ENCODE results near the gene PTGDR2.

PTGDR2 gene

GRCh38 chr11:60813324-60813723 lies 42.4 kb downstream of the PTGDR2 start:
- TF ChIP-seq POLR2A (IDR thresholded peaks at IDR 0.05; ENCODE audit: extremely low read depth, insufficient read length) (no peak), CTCF (IDR thresholded peaks at IDR 0.05; ENCODE audit: low read depth, low read length) (no peak), MAX (IDR thresholded peaks at IDR 0.05; ENCODE audit: low read depth, low read length) (no peak)
- no peak overlapping the region for H3K4me3 ChIP-seq (ENCODE audit: low read depth, low read length)
- DNase-seq (ENCODE audit: low read depth): peak; percentile 35

DNA sequence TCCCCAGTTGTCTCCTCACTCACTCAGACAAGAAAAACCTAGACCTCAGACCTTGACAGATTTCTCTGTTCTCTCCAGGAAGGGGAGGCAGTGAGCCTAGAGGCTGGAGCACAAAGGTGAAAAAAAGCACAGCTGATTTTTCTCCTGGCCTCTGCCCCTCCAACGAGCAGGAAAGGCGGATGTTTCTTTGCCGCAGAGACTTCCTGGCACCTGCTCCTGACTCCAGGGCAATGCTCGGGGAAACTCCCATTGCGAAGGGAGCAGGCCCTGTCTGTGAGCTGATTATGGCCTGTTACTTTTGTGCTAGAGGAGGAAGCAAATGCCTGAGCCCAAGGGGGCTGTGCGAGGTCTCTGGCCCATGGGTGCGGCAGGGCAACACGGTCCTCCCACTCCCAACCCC lies 45.2 kb downstream of the PTGDR2 start:
- no peak overlapping the region for H3K4me3 ChIP-seq (ENCODE audit: low read depth, low read length)
- no peak for TF ChIP-seq MYC (IDR thresholded peaks at IDR 0.05; ENCODE audit: low read depth, low read length)
- TF ChIP-seq MAX (IDR thresholded peaks at IDR 0.05; ENCODE audit: low read depth, low read length): no peak
- TF ChIP-seq CTCF (IDR thresholded peaks at IDR 0.05; ENCODE audit: low read depth, low read length): no peak
- no peak for TF ChIP-seq POLR2A (IDR thresholded peaks at IDR 0.05; ENCODE audit: extremely low read depth, insufficient read length)
- DNase-seq (ENCODE audit: low read depth): no peak

GRCh38 chr11:60810151-60810550 lies 45.6 kb downstream of the PTGDR2 start:
- TF ChIP-seq MYC (IDR thresholded peaks at IDR 0.05; ENCODE audit: low read depth, low read length): no peak
- TF ChIP-seq POLR2A (IDR thresholded peaks at IDR 0.05; ENCODE audit: extremely low read depth, insufficient read length): no peak
- TF ChIP-seq CTCF (IDR thresholded peaks at IDR 0.05; ENCODE audit: low read depth, low read length): no peak
- H3K4me3 ChIP-seq (ENCODE audit: low read depth, low read length): no peak overlapping the region
- no peak for DNase-seq (ENCODE audit: low read depth)

GRCh38 chr11:60809691-60810090 lies 46.1 kb downstream of the PTGDR2 start:
- DNase-seq (ENCODE audit: low read depth): no peak
- no peak overlapping the region for H3K4me3 ChIP-seq (ENCODE audit: low read depth, low read length)
- TF ChIP-seq POLR2A (IDR thresholded peaks at IDR 0.05; ENCODE audit: extremely low read depth, insufficient read length) (no peak), MAX (IDR thresholded peaks at IDR 0.05; ENCODE audit: low read depth, low read length) (no peak), CTCF (IDR thresholded peaks at IDR 0.05; ENCODE audit: low read depth, low read length) (no peak), MYC (IDR thresholded peaks at IDR 0.05; ENCODE audit: low read depth, low read length) (no peak)

DNA sequence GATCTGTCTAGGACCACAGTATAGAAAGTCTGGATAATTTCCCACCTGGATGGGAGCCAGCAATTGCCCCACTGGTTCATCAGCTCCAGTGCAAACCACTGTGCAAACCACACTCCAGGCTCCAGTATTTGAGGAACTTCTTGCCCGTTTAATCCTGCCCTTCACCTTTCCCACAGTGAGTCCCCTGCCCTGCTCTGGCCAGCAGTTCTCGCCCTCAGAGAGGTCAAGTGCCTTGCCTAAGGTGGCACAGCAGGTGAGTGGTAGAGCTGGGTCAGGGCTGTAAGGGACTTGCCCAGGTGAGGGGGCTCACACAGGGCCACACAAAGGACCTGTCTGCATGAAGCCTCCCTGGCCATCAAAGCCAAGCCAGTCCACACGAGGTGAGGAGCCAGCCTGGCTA lies 46.5 kb downstream of the PTGDR2 start:
- no peak for TF ChIP-seq POLR2A (IDR thresholded peaks at IDR 0.05; ENCODE audit: extremely low read depth, insufficient read length)
- TF ChIP-seq CTCF (IDR thresholded peaks at IDR 0.05; ENCODE audit: low read depth, low read length): no peak
- no peak for TF ChIP-seq MAX (IDR thresholded peaks at IDR 0.05; ENCODE audit: low read depth, low read length)
- no peak for TF ChIP-seq MYC (IDR thresholded peaks at IDR 0.05; ENCODE audit: low read depth, low read length)
- no peak for DNase-seq (ENCODE audit: low read depth)

DNA sequence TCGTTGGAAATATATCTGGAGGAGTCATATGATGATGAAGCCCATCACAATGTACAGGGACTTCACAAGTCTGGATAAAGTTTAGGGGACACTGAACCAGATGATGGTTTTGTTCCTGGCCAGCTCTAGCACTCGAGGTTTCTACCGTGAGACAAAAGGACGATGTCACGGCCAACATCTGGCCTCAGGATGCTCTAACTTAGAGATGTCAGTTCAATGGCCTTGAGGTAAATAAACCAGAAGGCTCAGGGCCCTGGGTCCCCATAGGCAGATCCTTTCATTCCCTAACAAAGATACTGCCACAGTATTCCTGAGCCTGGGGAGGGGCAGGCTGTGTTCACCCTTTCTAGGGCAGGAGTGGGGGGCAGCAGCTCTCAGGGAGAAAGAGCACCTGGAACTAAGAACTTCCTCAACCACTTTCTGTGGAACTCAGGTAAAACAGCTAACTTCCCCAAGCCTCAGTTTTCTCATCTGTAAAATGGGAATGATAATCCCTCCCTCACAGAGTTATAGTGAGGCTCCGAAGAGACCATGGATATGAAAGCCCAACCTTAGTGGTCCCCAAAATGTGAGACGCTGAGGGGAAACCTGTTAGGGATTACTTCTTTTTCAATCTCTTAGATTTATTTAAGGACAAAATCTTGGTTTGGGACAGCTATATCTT lies 52.3 kb downstream of the PTGDR2 start:
- H3K4me3 ChIP-seq (ENCODE audit: low read depth, low read length): no peak overlapping the region
- no peak for DNase-seq (ENCODE audit: low read depth)
- TF ChIP-seq POLR2A (IDR thresholded peaks at IDR 0.05; ENCODE audit: extremely low read depth, insufficient read length) (no peak), MAX (IDR thresholded peaks at IDR 0.05; ENCODE audit: low read depth, low read length) (no peak), CTCF (IDR thresholded peaks at IDR 0.05; ENCODE audit: low read depth, low read length) (no peak), MYC (IDR thresholded peaks at IDR 0.05; ENCODE audit: low read depth, low read length) (no peak)

More for the DNA sequence above, 46.5 kb downstream of the PTGDR2 start:
- no peak overlapping the region for H3K4me3 ChIP-seq (ENCODE audit: low read depth, low read length)

All from NB4 (cell line).